Immature natural killer cell (primary cell): Measurements from ENCODE around the gene IDH3B. TPM values are rescaled to one million over a fixed set of nuclear protein-coding genes. Genes with fewer than 3 reads are reported as not detected.
"Not testable (repeated sequence)": the region's sequence is repeated elsewhere in the genome, so short reads cannot be mapped to it uniquely, and the experiment has no call there.

Experiments
- DNase-seq, 3 donors: peaks; one replicate each; pipeline ENCODE4 v3.0.0; 2022; ENCODE audit warnings: mixed read lengths in 1 of 3
- H3K27ac Mint-ChIP-seq, 6 donors: one replicate each; pipeline ENCODE4 v1.8.0; 2020; ENCODE audit warnings: mixed read lengths in 6 of 6, mild to moderate bottlenecking in 5 of 6, inconsistent platforms in 4 of 6, moderate library complexity in 3 of 6
- H3K27me3 Mint-ChIP-seq, 3 donors: one replicate each; pipeline ENCODE4 v1.8.0; 2020 to 2021; ENCODE audit warnings: low read depth in 3 of 3, mild to moderate bottlenecking in 3 of 3, mixed read lengths in 3 of 3, moderate library complexity in 3 of 3, inconsistent platforms in 1 of 3
- H3K36me3 Mint-ChIP-seq, 3 donors: one replicate each; pipeline ENCODE4 v1.8.0; 2020; ENCODE audit warnings: mixed read lengths in 3 of 3, inconsistent platforms in 2 of 3, mild to moderate bottlenecking in 2 of 3
- H3K4me1 Mint-ChIP-seq, 2 donors: one replicate each; pipeline ENCODE4 v1.8.0; 2020; ENCODE audit warnings: inconsistent platforms in 2 of 2, mild to moderate bottlenecking in 2 of 2, mixed read lengths in 2 of 2, moderate library complexity in 1 of 2
- H3K4me3 Mint-ChIP-seq, 5 donors: one replicate each; pipeline ENCODE4 v1.8.0; 2020; ENCODE audit warnings: mild to moderate bottlenecking in 5 of 5, mixed read lengths in 5 of 5, inconsistent platforms in 3 of 5, moderate library complexity in 3 of 5
- H3K9me3 Mint-ChIP-seq, 6 donors: one replicate each; pipeline ENCODE4 v1.8.0; 2020; ENCODE audit warnings: mild to moderate bottlenecking in 6 of 6, mixed read lengths in 6 of 6, inconsistent platforms in 4 of 6, moderate library complexity in 3 of 6
- polyA plus RNA-seq, 3 donors: library from polyadenylated mRNA; unstranded; fragments of 300-500 nt; fragmentation: Illumina TruSeq; gene quantifications; one replicate each; pipeline ENCODE4 v1.2.3, GENCODE V29; 2021

Gene IDH3B
- polyA plus RNA-seq, 3 donors from 2014 or later: 110 to 185 (median 133) TPM

- H3K27ac Mint-ChIP-seq: peak overlapping the region; percentile 82 to 97 (median 92)
Measured at GRCh38 chr20:2691663-2692035, 27.6 kb upstream of the IDH3B start.

DNA sequence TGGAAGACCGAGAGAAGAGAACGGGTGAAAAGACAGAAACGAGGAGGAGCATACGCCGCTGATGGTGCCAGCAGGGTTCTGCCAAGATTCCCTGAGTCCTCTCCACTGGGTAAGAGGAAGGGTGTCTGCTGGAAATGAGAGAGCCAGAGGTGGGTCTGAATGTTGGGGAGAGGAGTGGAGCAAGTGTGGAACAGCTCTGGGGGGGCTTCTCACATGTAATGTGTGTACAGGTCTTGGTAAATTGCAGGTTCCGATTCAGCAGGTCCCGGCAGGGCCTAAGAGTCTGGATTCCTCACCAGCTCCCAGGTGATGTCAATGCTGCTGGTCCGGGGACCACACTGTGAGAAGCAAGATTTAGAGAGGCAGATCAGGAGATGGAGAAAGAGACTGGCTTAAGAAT is 27.1 kb upstream of the IDH3B start:
- no peaks in the 10 kb centered on the region for H3K36me3 Mint-ChIP-seq
- H3K27ac Mint-ChIP-seq: peak overlapping the region; percentile 15 to 97 (median 91)
- peak overlapping the region; percentile 94 to 99 (median 96) for H3K4me3 Mint-ChIP-seq
- no peaks in the 10 kb centered on the region for H3K9me3 Mint-ChIP-seq
- H3K27me3 Mint-ChIP-seq: peaks cover 10 to 17% (median 11%) of the 10 kb centered on the region in 3 donors
- H3K4me1 Mint-ChIP-seq: peaks cover 37 to 48% of the 10 kb centered on the region in 2 donors
- DNase-seq: no peak

More at GRCh38 chr20:2691663-2692035, 27.6 kb upstream of the IDH3B start:
- no peaks in the 10 kb centered on the region for H3K36me3 Mint-ChIP-seq
- peaks cover 37 to 48% of the 10 kb centered on the region in 2 donors for H3K4me1 Mint-ChIP-seq
- peaks cover 11 to 17% (median 12%) of the 10 kb centered on the region in 3 donors for H3K27me3 Mint-ChIP-seq
- H3K9me3 Mint-ChIP-seq: no peaks in the 10 kb centered on the region
- no peak for DNase-seq
- H3K4me3 Mint-ChIP-seq: peak overlapping the region; percentile 94 to 99 (median 96)

GRCh38 chr20:2690718-2691117 is 26.7 kb upstream of the IDH3B start:
- Mint-ChIP-seq H3K27me3 (peaks cover 8 to 17% (median 10%) of the 10 kb centered on the region in 3 donors), H3K27ac (peak overlapping the region; percentile 9 to 97 (median 81)), H3K4me3 (peak overlapping the region; percentile 94 to 99 (median 96)), H3K36me3 (no peaks in the 10 kb centered on the region), H3K4me1 (peaks cover 37 to 48% of the 10 kb centered on the region in 2 donors), H3K9me3 (no peaks in the 10 kb centered on the region)
- DNase-seq: no peak

- DNase-seq: no peak
- Mint-ChIP-seq H3K27me3 (peaks cover 8 to 17% (median 8%) of the 10 kb centered on the region in 3 donors), H3K27ac (peak overlapping the region in 4 of 6 donors; percentile 33 to 90 (median 59)), H3K36me3 (no peaks in the 10 kb centered on the region), H3K4me1 (peaks cover 42 to 48% of the 10 kb centered on the region in 2 donors), H3K9me3 (no peaks in the 10 kb centered on the region), H3K4me3 (peak overlapping the region in 1 of 5 donors; percentile 11)
Measured at GRCh38 chr20:2690213-2690612, 26.2 kb upstream of the IDH3B start.

DNA sequence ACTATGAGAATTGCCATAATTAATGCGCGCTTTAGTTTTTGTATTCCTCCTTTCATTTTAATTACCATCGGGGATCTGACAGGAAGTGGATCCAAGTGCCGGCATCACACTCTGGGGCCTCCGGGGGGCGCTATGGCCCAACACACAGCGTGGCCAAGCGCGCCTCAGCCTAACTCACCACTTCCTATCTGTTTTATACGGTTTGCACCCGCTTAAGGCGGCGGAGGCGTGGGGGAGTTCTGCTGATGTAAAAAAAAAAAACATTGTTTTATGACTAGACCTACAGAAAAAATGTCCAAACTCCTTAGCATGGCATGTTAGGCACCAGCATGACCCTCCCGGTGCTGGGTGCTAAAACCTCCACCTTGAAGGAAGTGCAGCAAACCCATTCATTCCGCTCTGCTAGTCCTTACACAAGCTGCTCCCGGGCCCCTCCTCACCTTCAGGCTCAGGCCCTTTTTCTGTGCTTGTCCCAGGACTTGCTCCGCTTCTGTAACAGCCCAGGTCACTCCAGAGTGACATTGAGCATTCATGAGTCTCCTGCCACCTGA is 24.1 kb upstream of the IDH3B start:
- DNase-seq: peak; percentile 86 to 88 (median 87)
- Mint-ChIP-seq H3K4me1 (peaks cover 38 to 46% of the 10 kb centered on the region in 2 donors), H3K27ac (peak overlapping the region; percentile 83 to 89 (median 86)), H3K9me3 (no peaks in the 10 kb centered on the region), H3K27me3 (peaks cover 7 to 16% (median 8%) of the 10 kb centered on the region in 3 donors), H3K36me3 (no peaks in the 10 kb centered on the region), H3K4me3 (peak overlapping the region; percentile 62 to 83 (median 66))

GRCh38 chr20:2687514-2687913 is 23.5 kb upstream of the IDH3B start:
- H3K27me3 Mint-ChIP-seq: peaks cover 7 to 20% (median 8%) of the 10 kb centered on the region in 3 donors
- no peaks in the 10 kb centered on the region for H3K36me3 Mint-ChIP-seq
- no peak for DNase-seq
- peak overlapping the region; percentile 62 to 83 (median 66) for H3K4me3 Mint-ChIP-seq
- peaks cover 38 to 46% of the 10 kb centered on the region in 2 donors for H3K4me1 Mint-ChIP-seq
- H3K27ac Mint-ChIP-seq: peak overlapping the region; percentile 83 to 89 (median 86)
- H3K9me3 Mint-ChIP-seq: no peaks in the 10 kb centered on the region

DNA sequence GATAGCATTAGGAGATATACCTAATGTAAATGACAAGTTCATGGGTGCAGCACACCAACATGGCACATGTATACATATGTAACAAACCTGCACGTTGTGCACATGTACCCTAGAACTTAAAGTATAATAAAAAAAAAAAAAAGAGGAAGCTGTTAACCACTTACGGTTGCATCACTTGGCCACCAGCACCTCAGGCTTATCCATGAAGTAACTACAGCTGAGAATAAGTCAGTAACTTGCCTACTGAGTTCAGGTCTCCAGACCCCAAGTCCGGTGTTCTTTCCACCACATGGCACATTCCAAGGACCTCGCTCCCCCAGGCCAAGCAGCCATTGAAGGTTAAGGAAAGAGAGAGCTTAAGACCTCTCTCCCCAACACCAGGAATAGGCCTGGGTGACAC is 20.8 kb upstream of the IDH3B start:
- H3K36me3 Mint-ChIP-seq, H3K27ac Mint-ChIP-seq, H3K9me3 Mint-ChIP-seq, H3K4me3 Mint-ChIP-seq: not testable (repeated sequence)
- peak in 1 of 3 donors; percentile 31 for DNase-seq
- Mint-ChIP-seq H3K27me3 (peaks cover 0 to 22% (median 3%) of the 10 kb centered on the region in 3 donors), H3K4me1 (peaks cover 23 to 29% of the 10 kb centered on the region in 2 donors)

GRCh38 chr20:2682040-2682439 is 18.0 kb upstream of the IDH3B start:
- H3K36me3 Mint-ChIP-seq, H3K27ac Mint-ChIP-seq, H3K4me1 Mint-ChIP-seq, DNase-seq, H3K9me3 Mint-ChIP-seq, H3K4me3 Mint-ChIP-seq: not testable (repeated sequence)
- peaks cover 0 to 17% (median 5%) of the 10 kb centered on the region in 3 donors for H3K27me3 Mint-ChIP-seq

DNA sequence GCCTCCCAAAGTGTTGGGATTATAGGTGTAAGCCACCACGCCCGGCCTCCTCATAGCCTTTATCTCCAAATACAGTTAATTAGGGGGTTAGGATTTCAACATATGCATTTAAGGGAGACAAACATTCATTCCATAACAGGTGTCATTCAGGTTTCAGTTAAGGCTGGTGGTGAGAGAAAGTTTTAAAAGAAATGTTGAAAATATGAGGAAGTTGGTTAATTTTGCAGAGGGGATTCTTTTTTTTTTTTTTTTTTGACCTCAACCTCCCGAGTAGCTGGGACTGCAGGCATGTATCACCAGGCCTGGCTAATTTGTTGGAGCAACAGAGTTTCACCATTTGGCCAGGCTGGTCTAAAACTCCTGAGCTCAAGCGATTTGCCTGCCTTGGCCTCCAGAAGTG is 16.0 kb upstream of the IDH3B start:
- DNase-seq: no peak
- H3K4me3 Mint-ChIP-seq: no peak overlapping the region
- peaks cover 3 to 6% of the 10 kb centered on the region in 2 donors for H3K4me1 Mint-ChIP-seq
- no peak overlapping the region for H3K27ac Mint-ChIP-seq
- no peaks in the 10 kb centered on the region for H3K9me3 Mint-ChIP-seq
- peaks cover 0 to 6% (median 0%) of the 10 kb centered on the region in 3 donors for H3K36me3 Mint-ChIP-seq
- H3K27me3 Mint-ChIP-seq: peaks cover 0 to 19% (median 7%) of the 10 kb centered on the region in 3 donors

DNA sequence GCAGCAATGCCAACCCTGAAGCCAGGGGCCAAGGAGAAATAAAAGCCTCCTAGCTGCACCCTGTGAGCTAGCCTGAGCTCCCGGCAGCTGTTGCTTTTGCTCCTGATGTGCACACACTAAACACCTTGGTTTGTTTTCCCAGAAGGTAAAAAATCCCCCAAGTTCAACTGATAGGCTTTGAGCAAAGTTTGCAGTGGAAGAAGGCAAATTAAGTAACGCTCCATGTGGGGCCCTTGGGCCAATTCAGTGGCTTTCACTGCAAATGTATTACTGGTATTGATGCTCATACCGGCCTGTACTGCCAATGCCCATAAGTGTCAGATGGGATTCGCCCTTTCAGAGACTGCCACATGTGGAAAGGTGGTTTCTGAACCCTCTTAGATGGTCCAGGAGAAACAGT is 9.4 kb upstream of the IDH3B start:
- H3K4me3 Mint-ChIP-seq: no peak overlapping the region
- H3K9me3 Mint-ChIP-seq: no peaks in the 10 kb centered on the region
- H3K27ac Mint-ChIP-seq: no peak overlapping the region
- H3K27me3 Mint-ChIP-seq: peaks cover 2 to 6% (median 5%) of the 10 kb centered on the region in 3 donors
- peaks cover 0 to 3% (median 0%) of the 10 kb centered on the region in 3 donors for H3K36me3 Mint-ChIP-seq
- H3K4me1 Mint-ChIP-seq: no peaks in the 10 kb centered on the region
- no peak for DNase-seq

DNA sequence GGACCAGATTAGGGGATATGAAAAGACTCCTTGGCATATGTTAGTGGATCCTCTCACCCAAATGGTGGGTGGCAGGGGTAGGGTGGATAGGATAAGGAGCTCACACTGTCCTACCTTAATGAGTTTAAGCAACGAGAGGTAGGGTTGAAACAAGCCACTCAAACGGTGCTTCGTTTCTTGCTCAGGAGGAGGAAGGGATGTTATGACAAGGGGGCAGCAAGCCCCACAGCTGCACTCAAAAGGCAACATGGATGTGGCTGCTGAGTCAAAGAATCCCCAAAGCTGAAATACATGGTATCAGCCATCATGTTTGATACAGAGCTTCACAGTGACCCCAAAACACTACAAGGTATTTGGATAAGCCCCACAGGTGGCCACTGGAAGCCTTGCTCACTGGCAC is 8.4 kb upstream of the IDH3B start:
- no peaks in the 10 kb centered on the region for H3K4me1 Mint-ChIP-seq
- no peak overlapping the region for H3K27ac Mint-ChIP-seq
- no peak overlapping the region for H3K4me3 Mint-ChIP-seq
- H3K9me3 Mint-ChIP-seq: no peaks in the 10 kb centered on the region
- no peak for DNase-seq
- peaks cover 0 to 3% (median 0%) of the 10 kb centered on the region in 3 donors for H3K36me3 Mint-ChIP-seq
- H3K27me3 Mint-ChIP-seq: peaks cover 2 to 8% (median 6%) of the 10 kb centered on the region in 3 donors

- DNase-seq: no peak
- Mint-ChIP-seq H3K9me3 (no peaks in the 10 kb centered on the region), H3K4me3 (no peak overlapping the region), H3K4me1 (no peaks in the 10 kb centered on the region), H3K36me3 (peaks cover 0 to 3% (median 0%) of the 10 kb centered on the region in 3 donors), H3K27ac (no peak overlapping the region), H3K27me3 (peaks cover 2 to 10% (median 6%) of the 10 kb centered on the region in 3 donors)
Measured at GRCh38 chr20:2671977-2672376, 8.0 kb upstream of the IDH3B start.

DNA sequence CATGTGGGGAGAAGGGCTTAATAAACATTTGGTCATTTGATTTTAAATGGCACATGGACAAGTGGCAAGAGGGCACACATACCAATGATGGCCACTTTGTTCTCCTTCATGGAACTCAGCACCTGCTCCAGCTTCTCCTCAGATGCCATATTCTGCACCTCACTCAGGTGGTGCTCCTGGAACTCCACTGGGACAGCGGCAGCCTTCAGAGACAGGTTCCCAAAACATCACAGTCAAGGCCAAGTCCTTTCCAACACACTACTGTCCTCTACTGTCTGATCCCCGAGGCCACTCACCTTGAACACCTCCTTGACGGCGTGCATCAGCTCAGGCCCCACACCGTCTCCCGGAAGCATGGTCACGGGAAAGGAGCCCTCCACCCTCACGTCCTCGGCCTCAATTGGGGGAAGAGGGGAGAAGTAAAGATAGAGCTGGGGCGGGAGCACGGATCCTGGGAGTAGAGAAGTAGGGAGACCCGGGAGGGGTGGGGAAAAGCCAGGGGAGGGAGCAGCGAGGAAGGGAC is 591 bp downstream of the IDH3B start:
- DNase-seq: no peak
- Mint-ChIP-seq H3K4me3 (peak overlapping the region; percentile 85 to 93 (median 90)), H3K4me1 (peaks cover 29 to 31% of the 10 kb centered on the region in 2 donors), H3K27ac (peak overlapping the region; percentile 88 to 100 (median 96)), H3K9me3 (no peaks in the 10 kb centered on the region), H3K27me3 (peaks cover 8 to 10% (median 10%) of the 10 kb centered on the region in 3 donors), H3K36me3 (peaks cover 15 to 31% (median 20%) of the 10 kb centered on the region in 3 donors)

DNA sequence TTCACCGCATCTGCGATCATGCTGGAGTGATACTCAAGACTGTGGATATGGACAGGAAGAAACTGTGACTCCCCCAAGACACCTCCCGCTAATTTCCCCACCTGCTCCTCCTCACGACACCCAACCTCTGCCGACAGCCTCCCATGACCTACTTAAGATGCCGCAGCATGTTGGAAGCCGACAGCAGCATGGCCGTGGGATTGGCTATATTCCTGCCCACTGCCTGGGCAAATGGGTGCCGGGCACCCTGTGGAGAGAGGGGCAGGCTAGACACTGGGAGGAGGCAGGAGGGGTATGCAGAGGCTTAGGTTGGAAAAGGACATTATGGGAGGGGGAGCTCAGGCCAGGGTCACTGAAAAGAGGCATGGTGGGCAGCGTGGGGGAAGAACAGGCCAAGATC is 4.5 kb downstream of the IDH3B start:
- no peaks in the 10 kb centered on the region for H3K9me3 Mint-ChIP-seq
- no peak overlapping the region for H3K4me3 Mint-ChIP-seq
- peaks cover 8 to 13% (median 13%) of the 10 kb centered on the region in 3 donors for H3K27me3 Mint-ChIP-seq
- H3K4me1 Mint-ChIP-seq: peaks cover 30 to 45% of the 10 kb centered on the region in 2 donors
- DNase-seq: no peak
- peaks cover 43 to 64% (median 45%) of the 10 kb centered on the region in 3 donors for H3K36me3 Mint-ChIP-seq
- H3K27ac Mint-ChIP-seq: no peak overlapping the region
